KOPT-K1 (cell line): Measurements from ENCODE around the gene DPF3.

Source experiments
- H3K27ac ChIP-seq: fragments of 200-600 bp; sonication (generic); 2 replicates; pipeline ENCODE4 v1.5.1; 2016; ENCODE audit warnings: antibody characterized with exemption, mild to moderate bottlenecking, low read depth, low read length; ENCODE audit not compliant: poor library complexity, severe bottlenecking
- H3K36me3 ChIP-seq: fragments of 200-600 bp; sonication (generic); 2 replicates; pipeline ENCODE4 v1.5.1; 2017; ENCODE audit warnings: antibody characterized with exemption, mild to moderate bottlenecking, low read length, moderate library complexity; ENCODE audit not compliant: insufficient read depth
- H3K9me3 ChIP-seq: fragments of 200-600 bp; sonication (generic); 2 replicates; pipeline ENCODE4 v1.5.1; 2017; ENCODE audit warnings: antibody characterized with exemption, low read length, mild to moderate bottlenecking; ENCODE audit not compliant: insufficient read depth, poor library complexity, severe bottlenecking

The DPF3 gene

GRCh38 chr14:72893636-72894322 is at the start of gene DPF3:
Gene DPF3 (minus strand): TSS chr14:72894101. CDS start chr14:72894088, 13 bp downstream.
- Histone ChIP-seq H3K9me3 (no peaks in the 10 kb centered on the region), H3K27ac (peak within 1 kb of the TSS; percentile 77)

GRCh38 chr14:72942934-72943333 is 49.0 kb upstream of the DPF3 start:
- H3K36me3 ChIP-seq = peaks cover 97% of the 10 kb centered on the region
- no peaks in the 10 kb centered on the region for H3K9me3 ChIP-seq
- H3K27ac ChIP-seq = no peak overlapping the region

More at GRCh38 chr14:72893636-72894322, at the start of gene DPF3:
- H3K36me3 ChIP-seq = no peaks in the 10 kb centered on the region

- Histone ChIP-seq H3K9me3 (no peaks in the 10 kb centered on the region), H3K27ac (no peak overlapping the region), H3K36me3 (peaks cover 85% of the 10 kb centered on the region)
Observed at GRCh38 chr14:72941286-72941985, 47.5 kb upstream of the DPF3 start.

- no peak overlapping the region for H3K27ac ChIP-seq
- no peaks in the 10 kb centered on the region for H3K9me3 ChIP-seq
- H3K36me3 ChIP-seq = peaks cover 67% of the 10 kb centered on the region
Observed at GRCh38 chr14:72939630-72940029, 45.7 kb upstream of the DPF3 start.

- Histone ChIP-seq H3K27ac (no peak overlapping the region), H3K9me3 (no peaks in the 10 kb centered on the region), H3K36me3 (peaks cover 7% of the 10 kb centered on the region; the same call in 1 of the 2 replicates)
Observed at GRCh38 chr14:72932893-72933292, 39.0 kb upstream of the DPF3 start.

GRCh38 chr14:72929316-72930080 is 35.6 kb upstream of the DPF3 start:
- H3K36me3 ChIP-seq = peaks cover 5% of the 10 kb centered on the region; the same call in 1 of the 2 replicates
- H3K27ac ChIP-seq = no peak overlapping the region
- no peaks in the 10 kb centered on the region for H3K9me3 ChIP-seq

GRCh38 chr14:72928872-72929271 is 35.0 kb upstream of the DPF3 start:
- no peaks in the 10 kb centered on the region for H3K9me3 ChIP-seq
- H3K36me3 ChIP-seq = peaks cover 5% of the 10 kb centered on the region; the same call in 1 of the 2 replicates
- no peak overlapping the region for H3K27ac ChIP-seq

GRCh38 chr14:72926292-72927028 is 32.6 kb upstream of the DPF3 start, which contains the start of gene DCAF4:
Gene DCAF4 (plus strand): TSS chr14:72926464. CDS start chr14:72937979, 11,515 bp downstream.
- Histone ChIP-seq H3K36me3 (peaks cover 5% of the 10 kb centered on the region; the same call in 1 of the 2 replicates), H3K27ac (peak within 1 kb of the TSS; percentile 67), H3K9me3 (no peaks in the 10 kb centered on the region)

- Histone ChIP-seq H3K36me3 (peaks cover 5% of the 10 kb centered on the region; the same call in 1 of the 2 replicates), H3K9me3 (no peaks in the 10 kb centered on the region), H3K27ac (no peak overlapping the region)
Observed at GRCh38 chr14:72925815-72926291, 32.0 kb upstream of the DPF3 start.

GRCh38 chr14:72925171-72925759 is 31.4 kb upstream of the DPF3 start:
- Histone ChIP-seq H3K9me3 (no peaks in the 10 kb centered on the region), H3K36me3 (peaks cover 5% of the 10 kb centered on the region; the same call in 1 of the 2 replicates), H3K27ac (no peak overlapping the region)

GRCh38 chr14:72924337-72924736 is 30.4 kb upstream of the DPF3 start:
- Histone ChIP-seq H3K27ac (no peak overlapping the region), H3K36me3 (no peaks in the 10 kb centered on the region), H3K9me3 (no peaks in the 10 kb centered on the region)

- H3K27ac ChIP-seq = no peak overlapping the region
- H3K36me3 ChIP-seq = no peaks in the 10 kb centered on the region
Observed at GRCh38 chr14:72921396-72921795, 27.5 kb upstream of the DPF3 start.

GRCh38 chr14:72920008-72920407 is 26.1 kb upstream of the DPF3 start:
- H3K9me3 ChIP-seq = no peaks in the 10 kb centered on the region
- H3K27ac ChIP-seq = no peak overlapping the region
- no peaks in the 10 kb centered on the region for H3K36me3 ChIP-seq

More at GRCh38 chr14:72921396-72921795, 27.5 kb upstream of the DPF3 start:
- no peaks in the 10 kb centered on the region for H3K9me3 ChIP-seq
